Stimulated activated CD4-positive, alpha-beta T cell treated with anti-CD3 and anti-CD28 coated beads, Interleukin-1b, Interleukin-23, amount 100 ng/mL, for 24 hours (primary cell): ENCODE data around the gene GALC.

Experiments used
- DNase-seq, 4 experiments: peaks; one replicate each; pipeline ENCODE4 v3.0.0-alpha.2; 2020; ENCODE audit warnings: low read depth in 4 of 4, low spot score in 1 of 4

GALC gene

GRCh38 chr14:87960013-87960787 lies 32.8 kb downstream of the GALC start:
- DNase-seq = no peak

- DNase-seq = no peak
Measured at GRCh38 chr14:87955501-87955900, 37.5 kb downstream of the GALC start.

GRCh38 chr14:87952307-87953094 lies 40.5 kb downstream of the GALC start:
- DNase-seq = no peak

GRCh38 chr14:87944987-87945604 lies 47.9 kb downstream of the GALC start:
- no peak for DNase-seq

GRCh38 chr14:87940894-87941293 lies 52.1 kb downstream of the GALC start:
- no peak for DNase-seq

DNA sequence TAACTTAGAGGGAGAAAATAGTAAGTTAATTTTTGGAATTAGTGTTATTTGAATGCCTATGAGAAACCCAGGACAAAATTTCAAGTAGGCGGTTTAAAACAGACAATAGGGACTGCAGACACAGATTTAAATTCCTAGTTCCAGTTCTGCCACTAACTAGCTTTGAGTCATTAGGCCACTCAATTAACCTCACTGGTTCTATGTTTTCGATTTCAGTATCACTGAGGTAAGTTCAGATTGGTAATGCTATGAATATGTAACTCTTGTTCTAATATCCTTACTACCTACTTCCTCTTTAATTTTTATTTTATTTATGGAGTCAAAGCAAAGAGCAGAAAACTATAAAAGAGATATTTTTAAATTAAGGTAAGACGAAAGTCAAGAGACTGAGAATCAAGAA lies 52.6 kb downstream of the GALC start:
- no peak for DNase-seq

- no peak for DNase-seq
Measured at GRCh38 chr14:87935886-87936285, 57.1 kb downstream of the GALC start.

GRCh38 chr14:87935081-87935828 lies 57.7 kb downstream of the GALC start:
- DNase-seq = no peak

DNA sequence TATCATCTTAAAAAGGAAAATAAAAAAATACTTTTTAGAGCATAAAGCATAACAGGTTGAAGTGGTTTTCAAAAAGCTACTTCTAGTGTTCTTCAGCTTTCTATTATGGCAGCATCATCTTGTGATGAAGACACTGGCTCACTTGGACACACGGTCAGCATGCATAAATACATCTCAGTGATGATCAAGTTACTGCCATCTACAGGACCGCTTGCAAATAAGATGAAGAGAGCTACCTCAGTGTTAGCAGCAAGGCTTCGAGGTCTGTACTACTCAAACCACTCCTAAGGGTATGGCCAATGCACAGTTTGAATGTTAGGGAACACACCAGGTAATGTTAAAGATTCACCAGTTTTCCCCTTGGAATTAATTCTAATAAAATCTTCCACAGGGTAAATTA lies 58.8 kb downstream of the GALC start:
- no peak for DNase-seq

DNA sequence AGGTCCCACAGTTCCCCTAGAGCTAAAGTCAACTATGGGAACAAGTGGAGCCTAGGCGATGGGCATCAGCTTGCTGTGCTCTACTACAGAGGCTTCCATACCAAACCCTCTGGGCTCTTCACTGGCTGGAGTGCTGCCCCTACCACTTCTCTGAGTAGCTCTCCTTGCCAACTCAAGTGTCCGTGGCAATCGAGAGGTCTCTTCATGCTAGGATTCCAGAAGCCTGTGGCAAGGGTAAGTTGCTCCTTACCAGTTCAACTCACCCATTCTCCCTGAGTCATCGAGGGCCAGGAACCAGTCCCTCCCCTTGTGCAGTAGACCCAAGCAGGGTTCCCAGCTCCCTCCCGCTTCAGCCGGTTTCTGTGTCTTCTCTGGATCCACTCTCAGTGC lies 76.1 kb downstream of the GALC start:
- DNase-seq = no peak

- DNase-seq = no peak
Measured at GRCh38 chr14:87916103-87916885, 76.7 kb downstream of the GALC start.

GRCh38 chr14:87908550-87908949 lies 84.4 kb downstream of the GALC start:
- no peak for DNase-seq

- DNase-seq = no peak
Measured at GRCh38 chr14:87901652-87902051, 91.3 kb downstream of the GALC start.

GRCh38 chr14:87901236-87901635 lies 91.7 kb downstream of the GALC start:
- DNase-seq = no peak

DNA sequence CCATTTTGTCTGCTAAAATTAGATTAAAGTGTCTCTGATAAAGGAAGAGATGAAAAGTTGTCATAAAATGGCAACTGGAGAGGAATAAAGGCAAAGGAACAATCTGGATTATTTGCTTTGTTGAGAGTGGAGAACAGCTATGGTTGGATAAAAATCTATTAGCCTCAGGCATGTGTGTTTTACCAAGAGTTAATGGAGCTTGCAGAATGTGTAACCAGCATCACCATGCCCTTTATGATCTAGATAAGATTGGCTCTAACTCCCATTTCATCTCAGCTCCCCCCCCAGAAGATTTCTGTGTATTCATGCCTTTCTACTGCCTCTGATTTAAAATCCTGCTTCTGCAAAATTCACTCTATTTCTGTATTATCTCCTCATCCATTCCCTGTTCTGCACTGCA lies 93.8 kb downstream of the GALC start:
- no peak for DNase-seq

GRCh38 chr14:87898301-87898700 lies 94.7 kb downstream of the GALC start:
- DNase-seq = no peak

- DNase-seq = no peak
Measured at GRCh38 chr14:87896393-87897380, 96.3 kb downstream of the GALC start.

- DNase-seq = no peak
Measured at GRCh38 chr14:87894920-87895319, 98.1 kb downstream of the GALC start.

- DNase-seq = no peak
Measured at GRCh38 chr14:87892763-87893162, 100.2 kb downstream of the GALC start.
